Peyer's patch (tissue), 4 donors: ENCODE data around the gene RTEL1. TPM values are rescaled to one million over a fixed set of nuclear protein-coding genes. Genes with fewer than 3 reads are reported as not detected.

Experiments used
- DNase-seq, 3 donors: peaks; one replicate each; pipeline ENCODE4 v3.0.0-alpha.2; 2017 to 2019
- H3K27ac ChIP-seq, 4 donors: fragments of 200-600 bp; sonication (generic); one replicate each; pipeline ENCODE4 v1.5.1; 2016 to 2019
- H3K27me3 ChIP-seq, 2 donors: fragments of 200-600 bp; sonication (generic); one replicate each; pipeline ENCODE4 v1.5.1; 2019
- H3K36me3 ChIP-seq, 3 donors: fragments of 200-600 bp; sonication (generic); one replicate each; pipeline ENCODE4 v1.5.1; 2016 to 2019
- H3K4me1 ChIP-seq, 4 donors: fragments of 200-600 bp; sonication (generic); one replicate each; pipeline ENCODE4 v1.5.1; 2016 to 2019
- H3K4me3 ChIP-seq, 4 donors: fragments of 200-600 bp; sonication (generic); 1 replicate in 3 of 4; 2 replicates in 1 of 4; pipeline ENCODE4 v1.5.1; 2016 to 2019; ENCODE audit warnings: mild to moderate bottlenecking in 1 of 4
- H3K9me3 ChIP-seq, 4 donors: fragments of 200-600 bp; sonication (generic); one replicate each; pipeline ENCODE4 v1.5.1; 2016 to 2019; ENCODE audit warnings: mild to moderate bottlenecking in 1 of 4
- POLR2A ChIP-seq, 2 donors: fragments of 450-650 bp; IDR thresholded peaks; one replicate each; pipeline ENCODE4 v1.5.1; 2017; ENCODE audit warnings: antibody characterized with exemption in 2 of 2, mild to moderate bottlenecking in 2 of 2, moderate library complexity in 2 of 2
- total RNA-seq, 4 donors: library from RNA; depleted of rRNA; stranded (reverse); fragments of >200 nt; gene quantifications; one replicate each; pipeline ENCODE4 v1.1.0, GENCODE V29; 2016
- TF ChIP-seq, protein P1 (sequence below), 6 experiments: fragments of 450-650 bp in 4 of 6; fragments of 200-600 bp in 2 of 6; sonication (generic) in 1 of 6; IDR thresholded peaks; one replicate each; pipeline ENCODE4 v1.5.1; 2017 to 2019; ENCODE audit warnings: antibody characterized with exemption in 6 of 6, mild to moderate bottlenecking in 3 of 6, moderate library complexity in 1 of 6

The RTEL1 gene
- total RNA-seq, 4 donors from 2014 or later = 25.6 to 61.1 (median 30.2) TPM

DNA sequence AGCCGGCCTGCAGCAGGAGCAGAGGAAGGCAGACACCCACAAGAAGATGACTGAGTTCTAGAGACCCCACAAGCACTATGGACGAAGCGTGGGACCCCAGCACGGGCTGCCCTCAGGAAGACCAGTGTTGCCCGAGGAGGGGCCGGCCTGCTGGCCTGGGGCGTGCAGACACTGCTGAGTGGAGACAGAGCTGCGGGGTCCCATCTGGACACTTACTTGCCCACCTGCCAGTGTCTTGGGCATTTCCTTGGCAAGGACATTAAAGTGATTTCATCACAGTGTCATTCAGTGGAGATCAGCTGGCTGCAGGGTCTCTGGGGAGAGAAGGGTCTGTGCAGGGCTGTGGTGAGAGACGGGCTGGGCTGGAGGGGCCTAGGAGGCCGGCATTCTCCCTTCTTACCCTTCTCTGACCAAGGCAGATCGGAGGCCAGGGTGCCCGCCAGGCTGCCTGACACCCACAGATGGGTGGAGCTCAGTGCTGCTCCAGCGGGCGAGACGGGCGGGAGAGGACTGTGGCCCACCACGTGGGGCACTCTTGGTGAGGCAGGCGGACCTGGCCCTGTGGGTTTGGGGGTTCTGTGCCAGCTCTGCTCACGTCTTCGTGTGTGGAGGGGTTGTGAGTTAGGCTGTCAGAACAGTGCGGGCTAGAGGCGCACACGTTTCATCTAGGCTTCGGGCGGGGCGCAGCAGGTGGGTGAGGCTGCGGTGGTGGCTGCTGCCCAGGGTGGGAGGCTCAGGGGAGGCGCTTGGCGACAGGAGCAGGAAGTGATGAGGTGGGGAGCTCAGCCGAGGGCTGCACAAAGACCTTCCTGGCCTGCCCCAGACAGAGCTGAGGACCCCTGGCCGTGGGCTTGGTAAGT, 78.0 kb downstream of the RTEL1 start, which contains the start of gene LIME1:
Gene LIME1 (plus strand): TSS at position 806 of the 860 bp plus-strand sequence. CDS start 886 bp downstream, outside the sequence.
- H3K4me3 ChIP-seq = peak within 1 kb of the TSS; percentile 43 to 74 (median 58)
- H3K4me1 ChIP-seq = peaks cover 0 to 45% (median 34%) of the 10 kb centered on the region in 4 donors
- H3K9me3 ChIP-seq = no peaks in the 10 kb centered on the region
- H3K36me3 ChIP-seq = peaks cover 0 to 32% (median 0%) of the 10 kb centered on the region in 3 donors
- DNase-seq = peak; percentile 77 to 89 (median 83)
- TF ChIP-seq, protein P1, sequence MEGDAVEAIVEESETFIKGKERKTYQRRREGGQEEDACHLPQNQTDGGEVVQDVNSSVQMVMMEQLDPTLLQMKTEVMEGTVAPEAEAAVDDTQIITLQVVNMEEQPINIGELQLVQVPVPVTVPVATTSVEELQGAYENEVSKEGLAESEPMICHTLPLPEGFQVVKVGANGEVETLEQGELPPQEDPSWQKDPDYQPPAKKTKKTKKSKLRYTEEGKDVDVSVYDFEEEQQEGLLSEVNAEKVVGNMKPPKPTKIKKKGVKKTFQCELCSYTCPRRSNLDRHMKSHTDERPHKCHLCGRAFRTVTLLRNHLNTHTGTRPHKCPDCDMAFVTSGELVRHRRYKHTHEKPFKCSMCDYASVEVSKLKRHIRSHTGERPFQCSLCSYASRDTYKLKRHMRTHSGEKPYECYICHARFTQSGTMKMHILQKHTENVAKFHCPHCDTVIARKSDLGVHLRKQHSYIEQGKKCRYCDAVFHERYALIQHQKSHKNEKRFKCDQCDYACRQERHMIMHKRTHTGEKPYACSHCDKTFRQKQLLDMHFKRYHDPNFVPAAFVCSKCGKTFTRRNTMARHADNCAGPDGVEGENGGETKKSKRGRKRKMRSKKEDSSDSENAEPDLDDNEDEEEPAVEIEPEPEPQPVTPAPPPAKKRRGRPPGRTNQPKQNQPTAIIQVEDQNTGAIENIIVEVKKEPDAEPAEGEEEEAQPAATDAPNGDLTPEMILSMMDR (IDR thresholded peaks at IDR 0.05) = no peak
- no peak for TF ChIP-seq POLR2A (IDR thresholded peaks at IDR 0.05)
- H3K27me3 ChIP-seq = no peaks in the 10 kb centered on the region
- peak within 1 kb of the TSS; percentile 62 to 88 (median 68) for H3K27ac ChIP-seq

DNA sequence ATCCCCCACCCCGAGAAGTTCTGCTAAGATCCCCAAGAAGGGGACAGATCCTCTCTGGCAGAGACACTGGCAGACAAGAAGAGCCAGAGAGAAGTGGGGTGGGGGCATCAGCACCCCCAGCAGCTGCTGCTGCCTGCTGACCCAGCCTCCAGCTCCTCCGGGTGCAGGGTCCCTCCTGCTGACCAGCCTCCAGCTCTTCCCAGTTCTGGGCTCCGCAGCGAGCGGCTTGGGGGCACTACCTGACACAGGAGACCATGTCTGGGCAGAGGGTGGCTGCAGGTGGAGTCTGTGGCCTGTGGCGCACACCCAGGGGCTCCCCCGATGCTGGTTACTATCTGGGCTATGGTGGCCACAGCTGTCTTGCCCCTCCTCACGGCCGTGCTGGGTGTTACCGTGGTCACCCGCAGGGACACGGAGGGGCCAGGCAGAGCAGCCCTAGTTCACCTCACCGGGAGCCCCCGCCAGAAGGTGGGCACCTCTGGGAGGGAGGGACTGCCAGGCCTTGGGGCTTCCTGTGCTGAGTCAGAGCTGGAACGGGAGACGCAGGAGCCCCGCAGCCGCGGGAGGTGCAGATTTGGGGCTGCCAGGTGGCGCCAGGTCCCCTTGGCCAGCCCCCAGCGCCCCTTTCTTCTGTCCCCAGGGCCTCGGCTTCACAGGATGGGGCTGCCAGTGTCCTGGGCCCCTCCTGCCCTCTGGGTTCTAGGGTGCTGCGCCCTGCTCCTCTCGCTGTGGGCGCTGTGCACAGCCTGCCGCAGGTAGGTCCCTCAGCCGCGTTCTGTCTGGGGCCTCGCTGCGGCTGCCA, 79.0 kb downstream of the RTEL1 start:
- TF ChIP-seq POLR2A (IDR thresholded peaks at IDR 0.05) = no peak
- TF ChIP-seq, protein P1 (IDR thresholded peaks at IDR 0.05) = peak in 1 of 6 experiments; percentile 6
- H3K4me1 ChIP-seq = peaks cover 0 to 53% (median 35%) of the 10 kb centered on the region in 4 donors
- H3K27me3 ChIP-seq = no peaks in the 10 kb centered on the region
- H3K4me3 ChIP-seq = peak overlapping the region; percentile 43 to 74 (median 58)
- DNase-seq = peak; percentile 61 to 73 (median 69)
- peaks cover 0 to 39% (median 0%) of the 10 kb centered on the region in 3 donors for H3K36me3 ChIP-seq
- H3K9me3 ChIP-seq = no peaks in the 10 kb centered on the region
- H3K27ac ChIP-seq = peak overlapping the region; percentile 62 to 88 (median 68)

DNA sequence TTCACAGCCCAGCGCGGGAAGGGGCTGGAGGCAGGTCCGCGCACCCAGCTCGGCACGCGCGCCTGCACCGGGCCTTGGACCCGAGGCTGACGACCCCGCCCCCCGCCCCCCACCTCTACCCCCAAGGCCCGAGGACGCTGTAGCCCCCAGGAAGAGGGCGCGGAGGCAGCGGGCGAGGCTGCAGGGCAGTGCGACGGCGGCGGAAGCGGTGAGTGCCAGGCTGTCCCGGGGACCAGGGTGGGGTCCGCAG, 79.5 kb downstream of the RTEL1 start:
- Histone ChIP-seq H3K27me3 (no peaks in the 10 kb centered on the region), H3K36me3 (peaks cover 0 to 44% (median 0%) of the 10 kb centered on the region in 3 donors), H3K9me3 (no peaks in the 10 kb centered on the region), H3K4me1 (peaks cover 0 to 53% (median 35%) of the 10 kb centered on the region in 4 donors), H3K4me3 (peak overlapping the region; percentile 43 to 74 (median 58)), H3K27ac (peak overlapping the region; percentile 62 to 88 (median 68))
- no peak for DNase-seq
- TF ChIP-seq POLR2A (IDR thresholded peaks at IDR 0.05) = no peak
- TF ChIP-seq, protein P1 (IDR thresholded peaks at IDR 0.05) = no peak

DNA sequence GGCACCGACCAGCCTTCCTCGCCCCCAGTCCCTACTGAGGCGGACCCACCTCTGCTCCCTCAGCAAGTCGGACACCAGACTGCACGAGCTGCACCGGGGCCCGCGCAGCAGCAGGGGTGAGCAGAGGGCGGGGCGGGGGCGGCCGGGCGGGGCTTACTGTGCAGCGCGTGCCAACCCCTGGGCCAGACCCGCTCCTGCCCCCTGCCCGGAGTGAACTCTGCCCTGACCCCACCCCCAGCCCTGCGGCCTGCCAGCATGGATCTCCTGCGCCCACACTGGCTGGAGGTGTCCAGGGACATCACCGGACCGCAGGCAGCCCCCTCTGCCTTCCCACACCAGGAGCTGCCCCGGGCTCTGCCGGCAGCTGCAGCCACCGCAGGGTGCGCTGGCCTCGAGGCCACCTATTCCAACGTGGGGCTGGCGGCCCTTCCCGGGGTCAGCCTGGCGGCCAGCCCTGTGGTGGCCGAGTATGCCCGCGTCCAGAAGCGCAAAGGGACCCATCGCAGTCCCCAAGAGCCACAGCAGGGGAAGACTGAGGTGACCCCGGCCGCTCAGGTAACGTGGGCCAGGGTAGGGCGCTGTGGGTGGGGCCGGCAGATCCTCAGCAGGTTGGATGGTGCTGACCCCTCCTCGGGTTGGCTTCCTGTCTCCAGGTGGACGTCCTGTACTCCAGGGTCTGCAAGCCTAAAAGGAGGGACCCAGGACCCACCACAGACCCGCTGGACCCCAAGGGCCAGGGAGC, 80.0 kb downstream of the RTEL1 start:
- Histone ChIP-seq H3K4me1 (peaks cover 0 to 53% (median 35%) of the 10 kb centered on the region in 4 donors), H3K27ac (peak overlapping the region; percentile 62 to 88 (median 68)), H3K36me3 (peaks cover 0 to 47% (median 0%) of the 10 kb centered on the region in 3 donors), H3K4me3 (peak overlapping the region; percentile 43 to 74 (median 58)), H3K9me3 (no peaks in the 10 kb centered on the region), H3K27me3 (no peaks in the 10 kb centered on the region)
- TF ChIP-seq, protein P1 (IDR thresholded peaks at IDR 0.05) = no peak
- TF ChIP-seq POLR2A (IDR thresholded peaks at IDR 0.05) = no peak
- DNase-seq = peak; percentile 56 to 82 (median 66)

DNA sequence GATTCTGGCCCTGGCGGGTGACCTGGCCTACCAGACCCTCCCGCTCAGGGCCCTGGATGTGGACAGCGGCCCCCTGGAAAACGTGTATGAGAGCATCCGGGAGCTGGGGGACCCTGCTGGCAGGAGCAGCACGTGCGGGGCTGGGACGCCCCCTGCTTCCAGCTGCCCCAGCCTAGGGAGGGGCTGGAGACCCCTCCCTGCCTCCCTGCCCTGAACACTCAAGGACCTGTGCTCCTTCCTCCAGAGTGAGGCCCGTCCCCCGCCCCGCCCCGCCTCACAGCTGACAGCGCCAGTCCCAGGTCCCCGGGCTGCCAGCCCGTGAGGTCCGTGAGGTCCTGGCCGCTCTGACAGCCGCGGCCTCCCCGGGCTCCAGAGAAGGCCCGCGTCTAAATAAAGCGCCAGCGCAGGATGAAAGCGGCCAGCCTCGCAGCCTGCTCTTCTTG, 80.6 kb downstream of the RTEL1 start:
- H3K27me3 ChIP-seq = no peaks in the 10 kb centered on the region
- H3K36me3 ChIP-seq = peaks cover 0 to 46% (median 0%) of the 10 kb centered on the region in 3 donors
- H3K27ac ChIP-seq = peak overlapping the region; percentile 64 to 88 (median 78)
- peak overlapping the region; percentile 47 to 74 (median 58) for H3K4me3 ChIP-seq
- DNase-seq = peak; percentile 63 to 83 (median 82)
- peaks cover 0 to 53% (median 35%) of the 10 kb centered on the region in 4 donors for H3K4me1 ChIP-seq
- H3K9me3 ChIP-seq = no peaks in the 10 kb centered on the region
- TF ChIP-seq, protein P1 (IDR thresholded peaks at IDR 0.05) = no peak
- no peak for TF ChIP-seq POLR2A (IDR thresholded peaks at IDR 0.05)
